Endothelial cell of umbilical vein (primary cell): ENCODE data around the gene TFPI2. TPM values are rescaled to one million over a fixed set of nuclear protein-coding genes. Genes with fewer than 3 reads are reported as not detected.

Experiments
- BruUV-seq: library from RNA; stranded (reverse); fragments of 400-500 nt; replicated peaks from 2 replicates; lab custom pipeline; 2021; lab: Mats Ljungman, UMichigan
- CTCF ChIA-PET: fragments of 300-600, 350-600 bp; sonication (Branson Sonifier 250); formaldehyde crosslinking; loops from one replicate; lab custom pipeline; 2021; ENCODE audit warnings: antibody characterized with exemption, inconsistent platforms; lab: Charles Lee
- POLR2A ChIA-PET: fragments of 300-600, 350-600 bp; sonication (Branson Sonifier 250); formaldehyde crosslinking; loops from one replicate; lab custom pipeline; 2021; ENCODE audit warnings: antibody characterized with exemption, inconsistent platforms; lab: Charles Lee
- DNase-seq: peaks from one replicate; pipeline ENCODE4 v3.0.0-alpha.2; 2011; ENCODE audit warnings: low read depth, low spot score
- FAIRE-seq: peaks from 2 replicates; lab custom pipeline; 2011; peaks lifted over from hg19 to GRCh38; lab: Jason Lieb, UNC
- H2AFZ ChIP-seq: 2 replicates; pipeline ENCODE4 v1.6.0; 2012; ENCODE audit warnings: low read depth, low read length, control low read depth, inconsistent platforms
- H3K27ac ChIP-seq: 2 replicates; pipeline ENCODE4 v1.5.1; 2011; ENCODE audit warnings: low read depth, mild to moderate bottlenecking, control low read depth, low read length, moderate library complexity; ENCODE audit not compliant: insufficient read depth
- H3K27me3 ChIP-seq, 2 experiments: 2 replicates each; pipeline versions ENCODE4 v1.6.0 to v1.6.1; 2011; ENCODE audit warnings: low read length in 2 of 2, mixed read lengths in 1 of 2; ENCODE audit not compliant: control insufficient read depth in 2 of 2, insufficient read depth in 2 of 2
- H3K36me3 ChIP-seq, 2 experiments: 2 replicates in 1 of 2; 3 replicates in 1 of 2; pipeline ENCODE4 v1.5.1; 2011; ENCODE audit warnings: low read length in 2 of 2, mild to moderate bottlenecking in 1 of 2, moderate library complexity in 1 of 2; ENCODE audit not compliant: control insufficient read depth in 2 of 2, insufficient read depth in 2 of 2; ENCODE audit errors: extremely low read depth in 1 of 2
- H3K4me1 ChIP-seq: 3 replicates; pipeline ENCODE4 v1.5.1; 2011; ENCODE audit warnings: mild to moderate bottlenecking, low read length; ENCODE audit not compliant: control insufficient read depth, insufficient read depth; ENCODE audit errors: extremely low read depth
- H3K4me2 ChIP-seq: 2 replicates; pipeline ENCODE4 v1.6.1; 2011; ENCODE audit warnings: low read length, control low read depth, mixed read lengths; ENCODE audit not compliant: insufficient read depth
- H3K4me3 ChIP-seq, 3 experiments: fragments of 200-600 bp in 1 of 3; sonication (generic), shearing (Covaris generic) in 1 of 3; replicated peaks in 1 of 3; 2 replicates each; pipeline ENCODE4 v1.5.1; 2011 to 2016; ENCODE audit warnings: control low read depth in 3 of 3, low read length in 3 of 3, mild to moderate bottlenecking in 2 of 3, inconsistent platforms in 1 of 3, low read depth in 1 of 3, moderate library complexity in 1 of 3; ENCODE audit not compliant: insufficient read depth in 1 of 3
- H3K79me2 ChIP-seq: 2 replicates; pipeline ENCODE4 v1.6.0; 2012; ENCODE audit warnings: low read length, inconsistent platforms; ENCODE audit not compliant: control insufficient read depth, insufficient read depth
- H3K9ac ChIP-seq: replicated peaks from 2 replicates; pipeline ENCODE3; 2011; ENCODE audit warnings: low read length, control low read depth; ENCODE audit not compliant: insufficient read depth; ENCODE audit errors: extremely low read depth
- H3K9me1 ChIP-seq: replicated peaks from 3 replicates; pipeline ENCODE4 v1.6.0; 2011; ENCODE audit warnings: mild to moderate bottlenecking, low read length; ENCODE audit not compliant: control insufficient read depth, insufficient read depth; ENCODE audit errors: extremely low read depth
- H3K9me3 ChIP-seq: replicated peaks from 2 replicates; pipeline ENCODE4 v1.5.1; 2012; ENCODE audit warnings: low read length, inconsistent platforms; ENCODE audit not compliant: control insufficient read depth, insufficient read depth
- H4K20me1 ChIP-seq: replicated peaks from 2 replicates; pipeline ENCODE3; 2011; ENCODE audit warnings: mild to moderate bottlenecking, low read length; ENCODE audit not compliant: control insufficient read depth, insufficient read depth; ENCODE audit errors: extremely low read depth
- EZH2 ChIP-seq: IDR thresholded peaks from 2 replicates; pipeline ENCODE4 v1.6.1; 2012; ENCODE audit warnings: borderline replicate concordance, low read depth, mild to moderate bottlenecking, moderate library complexity, low read length, inconsistent platforms; ENCODE audit not compliant: severe bottlenecking
- FOS ChIP-seq: IDR thresholded peaks from 2 replicates; pipeline ENCODE4 v1.6.1; 2011; ENCODE audit warnings: mild to moderate bottlenecking, low read length, moderate library complexity, borderline replicate concordance; ENCODE audit not compliant: insufficient read depth
- GATA2 ChIP-seq: IDR thresholded peaks from 2 replicates; pipeline ENCODE4 v1.7.0; 2011; ENCODE audit warnings: low read depth, mild to moderate bottlenecking, moderate library complexity, mixed read lengths, low read length; ENCODE audit not compliant: insufficient read length, insufficient read depth
- JUN ChIP-seq: IDR thresholded peaks from 2 replicates; pipeline ENCODE4 v1.6.1; 2011; ENCODE audit warnings: borderline replicate concordance, low read depth; ENCODE audit not compliant: insufficient read length, insufficient read depth
- MYC ChIP-seq: IDR thresholded peaks from one replicate; pipeline ENCODE4 v1.6.1; 2011; ENCODE audit warnings: mild to moderate bottlenecking, low read depth, low read length
- POLR2A ChIP-seq: IDR thresholded peaks from 2 replicates; pipeline ENCODE4 v1.6.1; 2012; ENCODE audit warnings: low read depth, mild to moderate bottlenecking, control low read depth, low read length
- POLR2AphosphoS5 ChIP-seq: IDR thresholded peaks from 2 replicates; pipeline ENCODE4 v1.6.1; 2012; ENCODE audit warnings: low read depth, mild to moderate bottlenecking, control low read depth, low read length, moderate library complexity; ENCODE audit not compliant: insufficient read depth
- dilution Hi-C: fragments of 300-500 bp; cut with MboI; formaldehyde crosslinking; loops from one replicate; pipeline ENCODE4 v1.15.0; 2019; ENCODE audit warnings: low sequenced_read_pairs; ENCODE audit not compliant: extremely low pct_ligation_motif_present
- intact Hi-C: fragments of 100-400 bp; cut with micrococcal nuclease; formaldehyde crosslinking; loops from one replicate; pipeline ENCODE4 v1.10.0; 2022
- polyA plus RNA-seq, 4 experiments: library from polyadenylated mRNA; depleted of rRNA in 3 of 4; stranded (reverse) in 3 of 4; unstranded in 1 of 4; fragments of >200 nt; gene quantifications; 2 replicates each; pipeline versions ENCODE4 v1.2.1 to v1.2.3, GENCODE V29; 2011 to 2012; ENCODE audit warnings: missing spikeins in 1 of 4
- total RNA-seq: library from RNA; stranded (reverse); gene quantifications from 2 replicates; pipeline ENCODE4 v1.2.3, GENCODE V29; 2021
- TF ChIP-seq, protein P1 (sequence below), 2 donors: IDR thresholded peaks; 1 replicate in 1 of 2; 2 replicates in 1 of 2; pipeline ENCODE4 v1.5.1; 2011; ENCODE audit warnings: low read length in 2 of 2, mild to moderate bottlenecking in 2 of 2, moderate library complexity in 2 of 2, control low read depth in 1 of 2, inconsistent platforms in 1 of 2, low read depth in 1 of 2; ENCODE audit not compliant: insufficient read depth in 1 of 2; ENCODE audit errors: extremely low read depth in 1 of 2
- TF ChIP-seq, protein P2 (sequence below): IDR thresholded peaks from 2 replicates; pipeline ENCODE4 v1.6.1; 2011; ENCODE audit not compliant: insufficient read depth, insufficient read length

The TFPI2 gene
- total and polyA plus RNA-seq, 2 donors (not counting 3 experiments of a cell fraction or from before 2014, with no cell fraction given), result 49.9 to 65.9 TPM

DNA sequence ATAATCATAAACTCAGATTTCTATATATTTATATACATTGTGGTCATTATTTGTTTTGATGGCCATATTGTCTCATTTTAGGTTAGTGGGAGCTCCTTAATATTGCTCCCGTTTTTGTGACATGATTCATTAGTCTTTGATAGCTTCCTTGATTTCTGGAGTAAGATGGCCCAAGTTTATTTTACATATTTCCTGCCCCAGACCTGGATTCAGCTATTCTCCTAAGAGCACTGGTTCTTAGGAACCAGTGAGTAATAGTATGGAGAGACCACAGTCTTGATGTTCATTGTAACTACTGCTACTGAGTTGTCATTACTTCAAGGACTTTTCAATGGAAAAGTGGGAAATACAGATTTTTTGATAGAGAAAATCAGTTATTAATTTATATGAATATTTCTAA is 6.0 kb downstream of the TFPI2 start:
- Histone ChIP-seq H3K4me2 (no peak overlapping the region), H3K9me1 (no peaks in the 10 kb centered on the region), H3K9ac (no peak overlapping the region), H4K20me1 (no peaks in the 10 kb centered on the region), H3K27me3 (no peaks in the 10 kb centered on the region), H3K27ac (no peak overlapping the region), H3K4me1 (no peaks in the 10 kb centered on the region), H3K79me2 (no peaks in the 10 kb centered on the region), H3K36me3 (no peaks in the 10 kb centered on the region), H3K4me3 (no peak overlapping the region), H3K9me3 (no peaks in the 10 kb centered on the region), H2AFZ (no peak overlapping the region)
- CTCF ChIA-PET, result interaction anchor here (0.8 kb wide), 1 partner anchor 211 kb away, joined by 3 read pairs; no protein-coding TSS in a partner anchor
- dilution Hi-C loops (no loop called here), intact Hi-C loops (no loop called here)
- POLR2A ChIA-PET, result no interaction called here
- no TSS peak for BruUV-seq
- TF ChIP-seq, protein P1, sequence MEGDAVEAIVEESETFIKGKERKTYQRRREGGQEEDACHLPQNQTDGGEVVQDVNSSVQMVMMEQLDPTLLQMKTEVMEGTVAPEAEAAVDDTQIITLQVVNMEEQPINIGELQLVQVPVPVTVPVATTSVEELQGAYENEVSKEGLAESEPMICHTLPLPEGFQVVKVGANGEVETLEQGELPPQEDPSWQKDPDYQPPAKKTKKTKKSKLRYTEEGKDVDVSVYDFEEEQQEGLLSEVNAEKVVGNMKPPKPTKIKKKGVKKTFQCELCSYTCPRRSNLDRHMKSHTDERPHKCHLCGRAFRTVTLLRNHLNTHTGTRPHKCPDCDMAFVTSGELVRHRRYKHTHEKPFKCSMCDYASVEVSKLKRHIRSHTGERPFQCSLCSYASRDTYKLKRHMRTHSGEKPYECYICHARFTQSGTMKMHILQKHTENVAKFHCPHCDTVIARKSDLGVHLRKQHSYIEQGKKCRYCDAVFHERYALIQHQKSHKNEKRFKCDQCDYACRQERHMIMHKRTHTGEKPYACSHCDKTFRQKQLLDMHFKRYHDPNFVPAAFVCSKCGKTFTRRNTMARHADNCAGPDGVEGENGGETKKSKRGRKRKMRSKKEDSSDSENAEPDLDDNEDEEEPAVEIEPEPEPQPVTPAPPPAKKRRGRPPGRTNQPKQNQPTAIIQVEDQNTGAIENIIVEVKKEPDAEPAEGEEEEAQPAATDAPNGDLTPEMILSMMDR (IDR thresholded peaks at IDR 0.05; ENCODE audit: extremely low read depth in 1 of 2, insufficient read depth in 1 of 2, low read depth in 1 of 2, low read length in 2 of 2), result no peak
- TF ChIP-seq JUN (no peak), EZH2 (no peak), POLR2A (no peak), POLR2AphosphoS5 (no peak), MYC (no peak), FOS (no peak), GATA2 (no peak)
- TF ChIP-seq, protein P2, sequence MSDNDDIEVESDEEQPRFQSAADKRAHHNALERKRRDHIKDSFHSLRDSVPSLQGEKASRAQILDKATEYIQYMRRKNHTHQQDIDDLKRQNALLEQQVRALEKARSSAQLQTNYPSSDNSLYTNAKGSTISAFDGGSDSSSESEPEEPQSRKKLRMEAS, result no peak
- DNase-seq (no peak), FAIRE-seq (no peak)
